ENCODE data around the gene PNLDC1.
"Not testable (repeated sequence)": the region's sequence is repeated elsewhere in the genome, so short reads cannot be mapped to it uniquely, and the experiment has no call there.

Gene PNLDC1

GRCh38 chr6:159806021-159806458, 6.0 kb downstream of the PNLDC1 start:
- Histone ChIP-seq H3K4me1 (ENCODE audit: control insufficient read depth, insufficient read depth, low read length) (no peaks in the 10 kb centered on the region), H3K36me3 (ENCODE audit: control insufficient read depth, insufficient read depth, low read length) (no peaks in the 10 kb centered on the region), H3K27me3 (ENCODE audit: control insufficient read depth, insufficient read depth, low read length) (no peaks in the 10 kb centered on the region), H3K4me3 (ENCODE audit: low read length) (no peak overlapping the region), H3K27ac (ENCODE audit: low read length) (no peak overlapping the region), H3K9me3 (ENCODE audit: control insufficient read depth, insufficient read depth, low read length) (no peaks in the 10 kb centered on the region)
- WGBS (ENCODE audit: insufficient coverage, insufficient read length), result no CpG with 5 or more reads among the region's 9 CpGs
- DNase-seq (ENCODE audit: low read depth, low spot score), result no peak

GRCh38 chr6:159807150-159807858, 7.2 kb downstream of the PNLDC1 start:
- no peaks in the 10 kb centered on the region for H3K27me3 ChIP-seq (ENCODE audit: control insufficient read depth, insufficient read depth, low read length)
- no CpG with 5 or more reads among the region's 5 CpGs for WGBS (ENCODE audit: insufficient coverage, insufficient read length)
- H3K9me3 ChIP-seq (ENCODE audit: control insufficient read depth, insufficient read depth, low read length), result no peaks in the 10 kb centered on the region
- no peak overlapping the region for H3K27ac ChIP-seq (ENCODE audit: low read length)
- H3K36me3 ChIP-seq (ENCODE audit: control insufficient read depth, insufficient read depth, low read length), result no peaks in the 10 kb centered on the region
- H3K4me1 ChIP-seq (ENCODE audit: control insufficient read depth, insufficient read depth, low read length), result no peaks in the 10 kb centered on the region; the same call in 1 of the 2 replicates
- H3K4me3 ChIP-seq (ENCODE audit: low read length), result no peak overlapping the region
- DNase-seq (ENCODE audit: low read depth, low spot score), result no peak

- WGBS (ENCODE audit: insufficient coverage, insufficient read length), result no CpG with 5 or more reads among the region's 6 CpGs
- H3K27me3 ChIP-seq (ENCODE audit: control insufficient read depth, insufficient read depth, low read length), result no peaks in the 10 kb centered on the region
Measured at GRCh38 chr6:159808647-159809046, 8.6 kb downstream of the PNLDC1 start.

GRCh38 chr6:159809149-159809548, 9.1 kb downstream of the PNLDC1 start:
- Histone ChIP-seq H3K9me3 (ENCODE audit: control insufficient read depth, insufficient read depth, low read length) (no peaks in the 10 kb centered on the region), H3K4me1 (ENCODE audit: control insufficient read depth, insufficient read depth, low read length) (no peaks in the 10 kb centered on the region; the same call in 1 of the 2 replicates), H3K36me3 (ENCODE audit: control insufficient read depth, insufficient read depth, low read length) (no peaks in the 10 kb centered on the region), H3K27me3 (ENCODE audit: control insufficient read depth, insufficient read depth, low read length) (no peaks in the 10 kb centered on the region), H3K27ac (ENCODE audit: low read length) (no peak overlapping the region), H3K4me3 (ENCODE audit: low read length) (no peak overlapping the region)
- DNase-seq (ENCODE audit: low read depth, low spot score), result no peak
- WGBS (ENCODE audit: insufficient coverage, insufficient read length), result no CpG with 5 or more reads among the region's 4 CpGs

More at GRCh38 chr6:159808647-159809046, 8.6 kb downstream of the PNLDC1 start:
- Histone ChIP-seq H3K36me3 (ENCODE audit: control insufficient read depth, insufficient read depth, low read length) (no peaks in the 10 kb centered on the region), H3K27ac (ENCODE audit: low read length) (no peak overlapping the region), H3K9me3 (ENCODE audit: control insufficient read depth, insufficient read depth, low read length) (no peaks in the 10 kb centered on the region), H3K4me3 (ENCODE audit: low read length) (no peak overlapping the region), H3K4me1 (ENCODE audit: control insufficient read depth, insufficient read depth, low read length) (no peaks in the 10 kb centered on the region; the same call in 1 of the 2 replicates)
- no peak for DNase-seq (ENCODE audit: low read depth, low spot score)

- Histone ChIP-seq H3K4me3 (ENCODE audit: low read length) (no peak overlapping the region), H3K27ac (ENCODE audit: low read length) (no peak overlapping the region), H3K9me3 (ENCODE audit: control insufficient read depth, insufficient read depth, low read length) (no peaks in the 10 kb centered on the region), H3K4me1 (ENCODE audit: control insufficient read depth, insufficient read depth, low read length) (no peaks in the 10 kb centered on the region; the same call in 1 of the 2 replicates), H3K27me3 (ENCODE audit: control insufficient read depth, insufficient read depth, low read length) (no peaks in the 10 kb centered on the region; the same call in 1 of the 2 replicates), H3K36me3 (ENCODE audit: control insufficient read depth, insufficient read depth, low read length) (no peaks in the 10 kb centered on the region)
- no CpG with 5 or more reads among the region's 9 CpGs for WGBS (ENCODE audit: insufficient coverage, insufficient read length)
- no peak for DNase-seq (ENCODE audit: low read depth, low spot score)
Measured at GRCh38 chr6:159813781-159814180, 13.7 kb downstream of the PNLDC1 start.

GRCh38 chr6:159815410-159815809, 15.3 kb downstream of the PNLDC1 start:
- Histone ChIP-seq H3K27ac (ENCODE audit: low read length) (no peak overlapping the region), H3K27me3 (ENCODE audit: control insufficient read depth, insufficient read depth, low read length) (no peaks in the 10 kb centered on the region; the same call in 1 of the 2 replicates)
- WGBS (ENCODE audit: insufficient coverage, insufficient read length), result no CpG with 5 or more reads among the region's 6 CpGs

GRCh38 chr6:159816775-159817174, 16.7 kb downstream of the PNLDC1 start:
- not testable (repeated sequence) for H3K4me3 ChIP-seq (ENCODE audit: low read length); H3K9me3 ChIP-seq (ENCODE audit: control insufficient read depth, insufficient read depth, low read length); H3K4me1 ChIP-seq (ENCODE audit: control insufficient read depth, insufficient read depth, low read length); H3K36me3 ChIP-seq (ENCODE audit: control insufficient read depth, insufficient read depth, low read length); DNase-seq (ENCODE audit: low read depth, low spot score); H3K27me3 ChIP-seq (ENCODE audit: control insufficient read depth, insufficient read depth, low read length); H3K27ac ChIP-seq (ENCODE audit: low read length)
- no CpG with 5 or more reads among the region's 3 CpGs for WGBS (ENCODE audit: insufficient coverage, insufficient read length)

More at GRCh38 chr6:159815410-159815809, 15.3 kb downstream of the PNLDC1 start:
- H3K9me3 ChIP-seq (ENCODE audit: control insufficient read depth, insufficient read depth, low read length), result no peaks in the 10 kb centered on the region
- no peak for DNase-seq (ENCODE audit: low read depth, low spot score)
- no peak overlapping the region for H3K4me3 ChIP-seq (ENCODE audit: low read length)
- no peaks in the 10 kb centered on the region for H3K36me3 ChIP-seq (ENCODE audit: control insufficient read depth, insufficient read depth, low read length)
- H3K4me1 ChIP-seq (ENCODE audit: control insufficient read depth, insufficient read depth, low read length), result no peaks in the 10 kb centered on the region; the same call in 1 of the 2 replicates

GRCh38 chr6:159817951-159818739, 18.1 kb downstream of the PNLDC1 start:
- Histone ChIP-seq H3K27me3 (ENCODE audit: control insufficient read depth, insufficient read depth, low read length) (no peaks in the 10 kb centered on the region; the same call in 1 of the 2 replicates), H3K4me1 (ENCODE audit: control insufficient read depth, insufficient read depth, low read length) (no peaks in the 10 kb centered on the region), H3K27ac (ENCODE audit: low read length) (no peak overlapping the region), H3K9me3 (ENCODE audit: control insufficient read depth, insufficient read depth, low read length) (no peaks in the 10 kb centered on the region), H3K4me3 (ENCODE audit: low read length) (no peak overlapping the region), H3K36me3 (ENCODE audit: control insufficient read depth, insufficient read depth, low read length) (no peaks in the 10 kb centered on the region)
- DNase-seq (ENCODE audit: low read depth, low spot score), result no peak
- WGBS (ENCODE audit: insufficient coverage, insufficient read length), result no CpG with 5 or more reads among the region's 23 CpGs

GRCh38 chr6:159819098-159819497, 19.0 kb downstream of the PNLDC1 start:
- no peaks in the 10 kb centered on the region for H3K4me1 ChIP-seq (ENCODE audit: control insufficient read depth, insufficient read depth, low read length)
- no peak overlapping the region for H3K27ac ChIP-seq (ENCODE audit: low read length)
- H3K27me3 ChIP-seq (ENCODE audit: control insufficient read depth, insufficient read depth, low read length), result no peaks in the 10 kb centered on the region; the same call in 1 of the 2 replicates
- no peaks in the 10 kb centered on the region for H3K9me3 ChIP-seq (ENCODE audit: control insufficient read depth, insufficient read depth, low read length)
- no peaks in the 10 kb centered on the region for H3K36me3 ChIP-seq (ENCODE audit: control insufficient read depth, insufficient read depth, low read length)
- WGBS (ENCODE audit: insufficient coverage, insufficient read length), result no CpG with 5 or more reads among the region's 16 CpGs
- H3K4me3 ChIP-seq (ENCODE audit: low read length), result no peak overlapping the region
- DNase-seq (ENCODE audit: low read depth, low spot score), result no peak

- Histone ChIP-seq H3K36me3 (ENCODE audit: control insufficient read depth, insufficient read depth, low read length) (no peaks in the 10 kb centered on the region), H3K27ac (ENCODE audit: low read length) (no peak overlapping the region), H3K9me3 (ENCODE audit: control insufficient read depth, insufficient read depth, low read length) (no peaks in the 10 kb centered on the region), H3K4me1 (ENCODE audit: control insufficient read depth, insufficient read depth, low read length) (no peaks in the 10 kb centered on the region), H3K27me3 (ENCODE audit: control insufficient read depth, insufficient read depth, low read length) (no peaks in the 10 kb centered on the region), H3K4me3 (ENCODE audit: low read length) (no peak overlapping the region)
- DNase-seq (ENCODE audit: low read depth, low spot score), result no peak
- WGBS (ENCODE audit: insufficient coverage, insufficient read length), result no CpG with 5 or more reads among the region's 28 CpGs
Measured at GRCh38 chr6:159819932-159820640, 20.0 kb downstream of the PNLDC1 start.

Measured in iPS DF 6.9 (cell line).